ENCODE data around the gene CD72. TPM values are rescaled to one million over a fixed set of nuclear protein-coding genes. Genes with fewer than 3 reads are reported as not detected.

Gene CD72
- total and polyA plus RNA-seq, 7 donors = 0.46 to 1.2 (median 0.66) TPM

DNA sequence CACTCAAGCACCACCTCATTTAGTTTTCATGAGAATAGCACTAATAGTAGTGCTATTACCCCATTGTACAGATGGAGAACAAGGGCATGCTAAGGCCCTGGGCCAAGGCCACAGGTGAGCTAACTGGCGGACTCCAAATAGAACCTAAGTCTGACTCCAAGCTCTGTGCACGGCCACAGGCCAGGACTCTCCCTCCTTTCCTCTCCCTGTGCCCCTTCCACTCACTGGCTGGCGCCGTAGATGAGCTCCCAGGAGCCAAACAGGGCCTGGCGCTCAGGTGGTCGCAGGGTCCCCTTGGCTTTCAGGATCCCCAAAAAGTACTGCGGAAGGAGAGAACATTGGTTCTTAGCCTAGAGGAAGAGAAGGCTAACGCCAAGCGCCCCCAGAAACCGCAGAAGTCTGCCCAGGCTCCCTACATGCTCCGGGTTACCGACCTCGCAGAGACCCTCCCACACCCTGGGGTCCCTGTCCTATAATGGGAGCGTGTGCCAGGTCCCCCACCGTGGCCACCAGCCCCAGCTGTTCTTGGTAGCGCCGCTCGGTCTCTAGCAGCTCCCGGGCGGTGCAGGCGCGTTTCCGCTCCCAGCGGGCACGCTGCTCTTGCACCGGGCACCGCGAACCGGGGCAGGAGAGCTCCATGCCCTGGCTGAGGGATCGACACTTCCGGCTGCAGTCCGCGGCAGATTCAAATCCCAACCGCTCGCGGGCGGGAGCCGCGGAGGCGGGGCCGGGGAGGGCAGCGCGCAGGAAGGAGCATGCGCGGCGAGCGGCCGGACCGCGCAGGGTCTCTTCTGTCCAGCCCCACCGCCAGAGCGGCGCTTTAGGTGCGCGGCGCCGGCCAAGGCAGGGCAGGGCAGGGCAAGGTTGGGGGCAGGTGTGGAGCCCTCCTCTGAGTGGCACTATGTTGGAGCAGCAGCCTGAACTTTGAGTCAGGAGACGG, 46.6 kb upstream of the CD72 start, which contains the start of gene ARHGEF39:
Gene ARHGEF39, minus strand, starts transcription at position 665 of the 940 bp plus-strand sequence. Its CDS starts 26 bp downstream, at position 639.
- peak; percentile 82 to 88 (median 86) for ATAC-seq
- intact Hi-C loops (cut with DNase I) = loop anchor here (5.0 kb wide), 1 partner anchor 32 kb away; no protein-coding TSS in a partner anchor

DNA sequence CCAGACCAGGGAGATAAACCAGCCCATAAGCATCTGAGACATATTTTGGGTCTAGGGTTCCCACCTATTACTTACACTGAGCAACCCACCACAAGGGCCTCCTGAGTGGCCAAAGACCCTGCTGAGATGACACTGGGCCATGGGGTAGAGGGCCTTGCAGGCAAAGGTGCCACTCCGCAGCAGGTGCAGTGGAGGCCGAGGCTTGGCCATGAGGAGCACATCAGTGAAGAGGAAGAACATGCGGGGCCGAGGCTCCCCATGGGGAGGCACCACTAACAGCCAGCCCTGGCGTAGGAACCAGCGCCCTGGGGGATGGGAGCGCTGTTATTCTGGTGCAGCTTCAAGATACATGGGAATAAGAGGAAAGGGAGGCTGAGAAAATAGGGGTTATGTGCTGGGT, 44.2 kb upstream of the CD72 start:
- Histone ChIP-seq H3K27me3 (ENCODE audit: insufficient read depth in 3 of 3, low read length in 2 of 3) (no peaks in the 10 kb centered on the region), H3K4me1 (peaks cover 34% of the 10 kb centered on the region), H3K36me3 (ENCODE audit: insufficient read depth in 1 of 2, low read depth in 1 of 2) (peaks cover 0 to 18% of the 10 kb centered on the region in 2 donors), H3K27ac (peak overlapping the region; percentile 100), H3K4me3 (no peak overlapping the region), H3K9me3 (no peaks in the 10 kb centered on the region)
- intact Hi-C loops (cut with DNase I) = loop anchor here (2.0 to 5.0 kb wide), 2 partner anchors 22 to 35 kb away; no protein-coding TSS in a partner anchor
- ATAC-seq (no peak), DNase-seq (no peak)
- WGBS, 3 donors = 89 to 91% (median 91%) methylated on average over 7 of the region's 7 CpGs
- TF ChIP-seq, protein P1, sequence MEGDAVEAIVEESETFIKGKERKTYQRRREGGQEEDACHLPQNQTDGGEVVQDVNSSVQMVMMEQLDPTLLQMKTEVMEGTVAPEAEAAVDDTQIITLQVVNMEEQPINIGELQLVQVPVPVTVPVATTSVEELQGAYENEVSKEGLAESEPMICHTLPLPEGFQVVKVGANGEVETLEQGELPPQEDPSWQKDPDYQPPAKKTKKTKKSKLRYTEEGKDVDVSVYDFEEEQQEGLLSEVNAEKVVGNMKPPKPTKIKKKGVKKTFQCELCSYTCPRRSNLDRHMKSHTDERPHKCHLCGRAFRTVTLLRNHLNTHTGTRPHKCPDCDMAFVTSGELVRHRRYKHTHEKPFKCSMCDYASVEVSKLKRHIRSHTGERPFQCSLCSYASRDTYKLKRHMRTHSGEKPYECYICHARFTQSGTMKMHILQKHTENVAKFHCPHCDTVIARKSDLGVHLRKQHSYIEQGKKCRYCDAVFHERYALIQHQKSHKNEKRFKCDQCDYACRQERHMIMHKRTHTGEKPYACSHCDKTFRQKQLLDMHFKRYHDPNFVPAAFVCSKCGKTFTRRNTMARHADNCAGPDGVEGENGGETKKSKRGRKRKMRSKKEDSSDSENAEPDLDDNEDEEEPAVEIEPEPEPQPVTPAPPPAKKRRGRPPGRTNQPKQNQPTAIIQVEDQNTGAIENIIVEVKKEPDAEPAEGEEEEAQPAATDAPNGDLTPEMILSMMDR (IDR thresholded peaks at IDR 0.05) = no peak

More for the DNA sequence above, 46.6 kb upstream of the CD72 start, which contains the start of gene ARHGEF39:
- Histone ChIP-seq H3K27me3 (ENCODE audit: insufficient read depth in 3 of 3, low read length in 2 of 3) (no peaks in the 10 kb centered on the region), H3K9me3 (no peaks in the 10 kb centered on the region), H3K36me3 (ENCODE audit: insufficient read depth in 1 of 2, low read depth in 1 of 2) (peaks cover 0 to 16% of the 10 kb centered on the region in 2 donors), H3K4me1 (peaks cover 24% of the 10 kb centered on the region), H3K27ac (peak within 1 kb of the TSS; percentile 61), H3K4me3 (peak within 1 kb of the TSS; percentile 67)
- 3 to 8% (median 5%) methylated on average over 51 to 58 of the region's 58 CpGs for WGBS, 3 donors
- peak; percentile 85 to 89 for DNase-seq
- TF ChIP-seq, protein P1 (IDR thresholded peaks at IDR 0.05) = no peak

DNA sequence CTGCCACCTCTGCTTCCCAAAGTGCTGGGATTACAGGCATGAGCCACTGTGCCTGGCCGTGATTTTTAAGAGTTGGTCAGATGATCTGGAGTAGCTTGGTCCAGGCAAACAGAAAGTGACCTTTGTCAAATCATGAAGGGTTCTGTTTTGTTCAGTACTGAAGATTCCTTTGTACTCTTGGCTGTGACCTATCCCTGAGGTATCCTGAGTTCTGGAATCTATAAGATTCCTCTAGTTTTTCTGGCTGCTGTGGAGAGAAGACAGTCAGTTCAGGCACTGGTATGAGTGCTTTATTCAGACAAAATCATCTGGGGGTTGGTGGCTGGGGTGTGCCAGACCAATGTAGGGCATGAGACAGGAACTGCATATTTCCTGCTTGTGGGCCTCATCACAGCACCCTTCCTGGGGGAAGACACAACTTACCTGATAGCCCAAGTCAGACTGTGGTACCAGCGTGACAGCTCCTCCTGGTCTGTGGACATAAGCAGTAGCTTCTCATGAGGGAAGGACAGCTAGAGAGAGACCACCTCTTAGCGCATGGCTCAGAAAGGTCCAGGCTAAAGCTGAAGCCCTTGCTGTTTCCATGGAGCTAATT, 43.6 kb upstream of the CD72 start:
- peak overlapping the region; percentile 100 for H3K27ac ChIP-seq
- H3K27me3 ChIP-seq (ENCODE audit: insufficient read depth in 3 of 3, low read length in 2 of 3) = no peaks in the 10 kb centered on the region
- TF ChIP-seq, protein P1 (IDR thresholded peaks at IDR 0.05) = no peak
- ATAC-seq = no peak
- peaks cover 0 to 18% of the 10 kb centered on the region in 2 donors for H3K36me3 ChIP-seq (ENCODE audit: insufficient read depth in 1 of 2, low read depth in 1 of 2)
- peaks cover 34% of the 10 kb centered on the region for H3K4me1 ChIP-seq
- 65 to 73% (median 71%) methylated on average over 3 of the region's 3 CpGs for WGBS, 3 donors
- H3K9me3 ChIP-seq = no peaks in the 10 kb centered on the region
- intact Hi-C loops (cut with DNase I) = loop anchor here (2.0 to 5.0 kb wide), 2 partner anchors 23 to 35 kb away; no protein-coding TSS in a partner anchor
- DNase-seq = no peak
- no peak overlapping the region for H3K4me3 ChIP-seq

DNA sequence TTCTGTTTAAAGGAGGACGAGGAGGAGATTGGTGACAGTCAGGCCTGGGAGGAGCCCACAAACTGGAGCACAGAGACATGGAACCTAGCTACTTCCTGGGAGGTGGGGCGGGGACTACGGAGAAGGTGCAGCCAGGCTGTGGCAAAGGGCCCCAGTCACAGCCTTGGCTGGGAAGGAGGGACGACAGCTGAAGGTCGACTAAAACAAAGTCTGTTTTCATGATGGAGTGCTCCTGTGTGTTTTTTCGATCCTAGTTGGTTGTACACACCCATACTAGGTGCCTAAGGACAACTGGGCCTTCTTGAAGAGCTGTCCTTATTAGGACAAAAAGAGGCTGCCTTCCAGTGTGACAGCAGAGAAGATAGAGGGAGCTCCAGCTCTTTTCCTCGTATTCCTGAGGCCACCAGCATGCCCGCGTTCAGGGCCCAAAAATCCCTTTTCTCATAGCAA, 42.8 kb upstream of the CD72 start:
- intact Hi-C loops (cut with DNase I) = loop anchor here (5.0 kb wide), 1 partner anchor 36 kb away; no protein-coding TSS in a partner anchor
- Histone ChIP-seq H3K27me3 (ENCODE audit: insufficient read depth in 3 of 3, low read length in 2 of 3) (no peaks in the 10 kb centered on the region), H3K4me1 (peaks cover 34% of the 10 kb centered on the region), H3K9me3 (no peaks in the 10 kb centered on the region), H3K36me3 (ENCODE audit: insufficient read depth in 1 of 2, low read depth in 1 of 2) (peaks cover 0 to 18% of the 10 kb centered on the region in 2 donors), H3K27ac (peak overlapping the region; percentile 100), H3K4me3 (no peak overlapping the region)
- TF ChIP-seq, protein P1 (IDR thresholded peaks at IDR 0.05) = peak; percentile 50
- DNase-seq (no peak), ATAC-seq (no peak)
- 34 to 46% (median 36%) methylated on average over 9 of the region's 9 CpGs for WGBS, 3 donors
